Measurements from ENCODE around the gene CCDC18.
"Not testable (repeated sequence)": the region's sequence is repeated elsewhere in the genome, so short reads cannot be mapped to it uniquely, and the experiment has no call there.

Gene CCDC18

GRCh38 chr1:93171549-93172034, 8.9 kb upstream of the CCDC18 start:
- DNase-seq (ENCODE audit: low spot score) = no peak

- DNase-seq (ENCODE audit: low spot score) = no peak
Observed at GRCh38 chr1:93172778-93173177, 7.7 kb upstream of the CCDC18 start.

- DNase-seq (ENCODE audit: low spot score) = not testable (repeated sequence)
Observed at GRCh38 chr1:93174638-93175037, 5.9 kb upstream of the CCDC18 start.

- no peak for DNase-seq (ENCODE audit: low spot score)
Observed at GRCh38 chr1:93177991-93178390, 2.5 kb upstream of the CCDC18 start.

GRCh38 chr1:93178418-93178817, 2.1 kb upstream of the CCDC18 start:
- no peak for DNase-seq (ENCODE audit: low spot score)

GRCh38 chr1:93179886-93180722, 420 bp upstream of the CCDC18 start, which contains the start of gene TMED5:
TMED5 (minus strand) TSS chr1:93180413; CDS start chr1:93180242, 171 bp downstream.
- DNase-seq (ENCODE audit: low spot score) = peak; percentile 97

GRCh38 chr1:93186667-93187066, 6.1 kb downstream of the CCDC18 start:
- DNase-seq (ENCODE audit: low spot score) = no peak

- no peak for DNase-seq (ENCODE audit: low spot score)
Observed at GRCh38 chr1:93190432-93190831, 9.9 kb downstream of the CCDC18 start.

- DNase-seq (ENCODE audit: low spot score) = no peak
Observed at GRCh38 chr1:93194231-93194990, 13.9 kb downstream of the CCDC18 start.

- no peak for DNase-seq (ENCODE audit: low spot score)
Observed at GRCh38 chr1:93196591-93196990, 16.1 kb downstream of the CCDC18 start.

- no peak for DNase-seq (ENCODE audit: low spot score)
Observed at GRCh38 chr1:93199150-93199549, 18.6 kb downstream of the CCDC18 start.

- DNase-seq (ENCODE audit: low spot score) = no peak
Observed at GRCh38 chr1:93200086-93200620, 19.6 kb downstream of the CCDC18 start.

GRCh38 chr1:93200714-93201113, 20.2 kb downstream of the CCDC18 start:
- DNase-seq (ENCODE audit: low spot score) = no peak

- no peak for DNase-seq (ENCODE audit: low spot score)
Observed at GRCh38 chr1:93205892-93206566, 25.5 kb downstream of the CCDC18 start.

- DNase-seq (ENCODE audit: low spot score) = no peak
Observed at GRCh38 chr1:93206567-93206954, 26.0 kb downstream of the CCDC18 start.

- DNase-seq (ENCODE audit: low spot score) = no peak
Observed at GRCh38 chr1:93207211-93207610, 26.7 kb downstream of the CCDC18 start.

GRCh38 chr1:93215322-93215721, 34.8 kb downstream of the CCDC18 start:
- DNase-seq (ENCODE audit: low spot score) = no peak

GRCh38 chr1:93219443-93219842, 38.9 kb downstream of the CCDC18 start:
- peak; percentile 12 for DNase-seq (ENCODE audit: low spot score)

- DNase-seq (ENCODE audit: low spot score) = not testable (repeated sequence)
Observed at GRCh38 chr1:93220716-93221115, 40.2 kb downstream of the CCDC18 start.

- no peak for DNase-seq (ENCODE audit: low spot score)
Observed at GRCh38 chr1:93221913-93222312, 41.4 kb downstream of the CCDC18 start.

GRCh38 chr1:93223023-93223675, 42.6 kb downstream of the CCDC18 start:
- DNase-seq (ENCODE audit: low spot score) = no peak

- no peak for DNase-seq (ENCODE audit: low spot score)
Observed at GRCh38 chr1:93235261-93235660, 54.7 kb downstream of the CCDC18 start.

Measured in CD4-positive, alpha-beta T cell treated with Interleukin-15 for 4 hours (primary cell).